Transverse colon (tissue), 4 donors: Measurements from ENCODE around the gene GOPC. TPM values are rescaled to one million over a fixed set of nuclear protein-coding genes. Genes with fewer than 3 reads are reported as not detected.

ENCODE experiments used
- DNase-seq: peaks from one replicate; pipeline ENCODE4 v3.0.0-alpha.2; 2019
- H3K27ac ChIP-seq, 4 donors: fragments of 200-600 bp; sonication (generic); 2 replicates each; pipeline ENCODE4 v1.5.1; 2016 to 2018; ENCODE audit warnings: inconsistent platforms in 4 of 4
- H3K27me3 ChIP-seq: fragments of 200-600 bp; sonication (generic); 2 replicates; pipeline ENCODE4 v1.5.1; 2017; ENCODE audit warnings: inconsistent platforms
- H3K36me3 ChIP-seq, 4 donors: fragments of 200-600 bp; sonication (generic); 2 replicates each; pipeline ENCODE4 v1.5.1; 2017 to 2019; ENCODE audit warnings: inconsistent platforms in 4 of 4
- H3K4me1 ChIP-seq, 4 donors: fragments of 200-600 bp; sonication (generic); 2 replicates each; pipeline ENCODE4 v1.5.1; 2017 to 2020; ENCODE audit warnings: inconsistent platforms in 4 of 4
- H3K4me3 ChIP-seq, 4 donors: fragments of 200-600 bp; sonication (generic); 1 replicate in 1 of 4; 2 replicates in 3 of 4; pipeline versions ENCODE4 v1.5.1 to v1.6.1; 2017 to 2019; ENCODE audit warnings: inconsistent platforms in 4 of 4
- H3K9me3 ChIP-seq, 2 donors: fragments of 200-600 bp; sonication (generic); 2 replicates each; pipeline ENCODE4 v1.5.1; 2017 to 2019; ENCODE audit warnings: inconsistent platforms in 2 of 2
- EP300 ChIP-seq: sonication (generic); formaldehyde crosslinking; IDR thresholded peaks from one replicate; pipeline ENCODE4 v1.6.1; 2017; ENCODE audit warnings: antibody characterized with exemption, low read depth
- POLR2A ChIP-seq: fragments of 450-650 bp; IDR thresholded peaks from one replicate; pipeline ENCODE4 v1.6.1; 2016; ENCODE audit warnings: antibody characterized with exemption, mild to moderate bottlenecking, moderate library complexity
- POLR2AphosphoS5 ChIP-seq, 3 donors: sonication (generic); formaldehyde crosslinking; IDR thresholded peaks; one replicate each; pipeline ENCODE4 v1.6.1; 2016; ENCODE audit warnings: antibody characterized with exemption in 3 of 3
- WGBS, 2 donors: methylation state at CpG; one replicate each; pipeline ENCODE4 v1.1.5; 2018; ENCODE audit warnings: low coverage in 1 of 2; 5-methylcytosine and 5-hydroxymethylcytosine counted together
- in situ Hi-C, 4 donors: fragments of 200-750 bp; cut with MboI; loops; one replicate each; pipeline versions ENCODE4 v1.15.0 to v1.15.1; 2017; ENCODE audit warnings: low sequenced_read_pairs in 3 of 4, low pct_ligation_motif_present in 1 of 4, low pct_unique_long_range_greater_than_20kb in 1 of 4
- intact Hi-C: fragments of 100-400 bp; cut with DNase I; formaldehyde crosslinking; loops from one replicate; pipeline ENCODE4 v1.15.1; 2023; ENCODE audit warnings: low total_unique reads
- total RNA-seq, 4 donors: library from RNA; depleted of rRNA; stranded (reverse); fragments of >200 nt; gene quantifications; one replicate each; pipeline ENCODE4 v1.1.0, GENCODE V29; 2016
- TF ChIP-seq, protein P1 (sequence below), 5 experiments: fragments of 200-600 bp in 3 of 5; fragments of 450-650 bp in 2 of 5; sonication (generic) in 3 of 5; IDR thresholded peaks; 1 replicate in 2 of 5; 2 replicates in 3 of 5; pipeline ENCODE4 v1.5.1; 2016 to 2017; ENCODE audit warnings: antibody characterized with exemption in 5 of 5, inconsistent platforms in 3 of 5, mild to moderate bottlenecking in 2 of 5, moderate library complexity in 1 of 5

The GOPC gene
- total RNA-seq, 4 donors from 2014 or later, result 18.3 to 39.9 (median 29.5) TPM

DNA sequence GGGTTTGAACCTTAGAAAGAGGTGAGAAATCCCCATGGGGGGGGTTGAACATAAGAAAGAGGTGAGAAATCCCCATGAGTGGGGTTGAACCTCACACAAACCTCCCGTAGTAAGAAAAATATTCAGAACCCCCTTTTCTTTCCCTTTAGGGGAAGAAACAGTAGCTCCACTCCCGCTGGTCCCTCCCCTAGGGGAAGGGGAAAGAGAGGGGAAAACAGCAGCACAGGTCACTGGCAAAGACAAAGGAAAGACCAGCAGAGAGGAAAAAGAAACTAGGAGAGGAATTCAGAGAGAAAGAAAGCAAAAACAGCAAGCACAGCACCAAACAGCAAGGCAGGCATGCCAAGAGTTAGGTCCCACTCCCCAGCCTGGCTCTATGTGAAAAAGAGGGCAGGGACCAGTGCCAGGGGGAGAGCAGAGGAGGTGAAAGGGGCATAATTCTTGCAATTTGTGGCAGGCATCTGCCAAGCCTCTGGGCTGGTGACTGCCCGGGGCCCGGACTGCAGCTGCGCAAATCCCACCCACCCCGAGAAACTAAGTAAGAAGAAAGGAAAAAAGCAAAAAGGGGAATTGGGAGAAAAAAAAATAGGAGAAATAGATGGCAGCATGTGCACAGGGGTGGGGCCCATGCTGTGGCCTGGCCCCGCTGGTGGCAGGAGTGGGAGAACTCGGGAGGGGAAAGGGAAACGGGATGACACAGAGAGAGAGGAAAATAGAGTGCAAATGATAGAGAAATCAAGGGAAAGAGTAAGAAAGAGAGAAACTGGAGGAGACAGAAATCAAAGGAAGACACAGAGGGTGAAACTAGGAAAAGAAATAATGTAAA is 15.1 kb upstream of the GOPC start:
- in situ Hi-C loops, result no loop called here
- intact Hi-C loops, result no loop called here
- DNase-seq, result no peak
- Histone ChIP-seq H3K36me3 (no peaks in the 10 kb centered on the region), H3K4me1 (no peaks in the 10 kb centered on the region), H3K4me3 (no peak overlapping the region), H3K27ac (no peak overlapping the region), H3K27me3 (no peaks in the 10 kb centered on the region), H3K9me3 (no peaks in the 10 kb centered on the region)
- WGBS, 2 donors, result 78 to 83% methylated on average over 5 to 9 of the region's 9 CpGs
- TF ChIP-seq, protein P1, sequence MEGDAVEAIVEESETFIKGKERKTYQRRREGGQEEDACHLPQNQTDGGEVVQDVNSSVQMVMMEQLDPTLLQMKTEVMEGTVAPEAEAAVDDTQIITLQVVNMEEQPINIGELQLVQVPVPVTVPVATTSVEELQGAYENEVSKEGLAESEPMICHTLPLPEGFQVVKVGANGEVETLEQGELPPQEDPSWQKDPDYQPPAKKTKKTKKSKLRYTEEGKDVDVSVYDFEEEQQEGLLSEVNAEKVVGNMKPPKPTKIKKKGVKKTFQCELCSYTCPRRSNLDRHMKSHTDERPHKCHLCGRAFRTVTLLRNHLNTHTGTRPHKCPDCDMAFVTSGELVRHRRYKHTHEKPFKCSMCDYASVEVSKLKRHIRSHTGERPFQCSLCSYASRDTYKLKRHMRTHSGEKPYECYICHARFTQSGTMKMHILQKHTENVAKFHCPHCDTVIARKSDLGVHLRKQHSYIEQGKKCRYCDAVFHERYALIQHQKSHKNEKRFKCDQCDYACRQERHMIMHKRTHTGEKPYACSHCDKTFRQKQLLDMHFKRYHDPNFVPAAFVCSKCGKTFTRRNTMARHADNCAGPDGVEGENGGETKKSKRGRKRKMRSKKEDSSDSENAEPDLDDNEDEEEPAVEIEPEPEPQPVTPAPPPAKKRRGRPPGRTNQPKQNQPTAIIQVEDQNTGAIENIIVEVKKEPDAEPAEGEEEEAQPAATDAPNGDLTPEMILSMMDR (IDR thresholded peaks at IDR 0.05), result no peak
- TF ChIP-seq POLR2A, result no peak
- TF ChIP-seq POLR2AphosphoS5 (IDR thresholded peaks at IDR 0.05), result no peak
- TF ChIP-seq EP300, result no peak

DNA sequence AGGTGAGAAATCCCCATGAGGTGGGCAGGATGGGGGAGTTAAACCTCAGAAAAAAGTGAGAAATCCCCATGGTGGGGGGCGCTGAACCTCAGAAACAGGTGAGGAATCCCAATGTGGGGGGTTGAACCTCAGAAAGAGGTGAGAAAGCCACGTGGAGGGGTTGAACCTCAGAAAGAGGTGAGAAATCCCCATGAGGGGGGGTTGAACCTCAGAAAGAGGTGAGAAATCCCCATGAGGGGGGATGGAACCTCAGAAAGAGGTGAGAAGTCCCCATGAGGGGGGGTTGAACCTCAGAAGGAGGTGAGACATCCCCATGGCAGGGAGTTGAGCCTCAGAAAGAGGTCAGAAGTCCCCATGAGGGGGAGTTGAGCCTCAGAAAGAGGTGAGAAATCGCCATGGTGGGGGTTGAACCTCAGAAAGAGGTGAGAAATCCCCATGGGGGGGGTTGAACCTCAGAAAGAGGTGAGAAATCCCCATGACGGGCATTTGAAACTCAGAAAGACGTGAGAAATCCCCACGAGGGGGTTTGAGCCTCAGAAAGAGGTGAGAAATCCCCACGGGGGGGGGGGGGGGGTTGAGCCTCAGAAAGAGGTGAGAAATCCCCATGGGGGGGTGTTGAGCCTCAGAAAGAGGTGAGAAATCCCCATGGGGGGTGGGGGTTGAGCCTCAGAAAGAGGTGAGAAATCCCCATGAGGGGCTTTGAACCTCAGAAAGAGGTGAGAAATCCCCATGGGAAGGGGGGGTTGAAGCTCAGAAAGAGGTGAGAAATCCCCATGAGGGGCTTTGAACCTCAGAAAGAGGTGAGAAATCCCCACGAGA is 14.3 kb upstream of the GOPC start:
- in situ Hi-C loops (no loop called here), intact Hi-C loops (no loop called here)
- Histone ChIP-seq H3K4me3 (no peak overlapping the region), H3K27me3 (no peaks in the 10 kb centered on the region), H3K27ac (no peak overlapping the region), H3K4me1 (no peaks in the 10 kb centered on the region), H3K9me3 (no peaks in the 10 kb centered on the region), H3K36me3 (no peaks in the 10 kb centered on the region)
- 73 to 79% methylated on average over 3 to 8 of the region's 8 CpGs for WGBS, 2 donors
- no peak for TF ChIP-seq POLR2AphosphoS5 (IDR thresholded peaks at IDR 0.05)
- TF ChIP-seq POLR2A, result no peak
- TF ChIP-seq EP300, result no peak
- TF ChIP-seq, protein P1 (IDR thresholded peaks at IDR 0.05), result no peak
- no peak for DNase-seq

DNA sequence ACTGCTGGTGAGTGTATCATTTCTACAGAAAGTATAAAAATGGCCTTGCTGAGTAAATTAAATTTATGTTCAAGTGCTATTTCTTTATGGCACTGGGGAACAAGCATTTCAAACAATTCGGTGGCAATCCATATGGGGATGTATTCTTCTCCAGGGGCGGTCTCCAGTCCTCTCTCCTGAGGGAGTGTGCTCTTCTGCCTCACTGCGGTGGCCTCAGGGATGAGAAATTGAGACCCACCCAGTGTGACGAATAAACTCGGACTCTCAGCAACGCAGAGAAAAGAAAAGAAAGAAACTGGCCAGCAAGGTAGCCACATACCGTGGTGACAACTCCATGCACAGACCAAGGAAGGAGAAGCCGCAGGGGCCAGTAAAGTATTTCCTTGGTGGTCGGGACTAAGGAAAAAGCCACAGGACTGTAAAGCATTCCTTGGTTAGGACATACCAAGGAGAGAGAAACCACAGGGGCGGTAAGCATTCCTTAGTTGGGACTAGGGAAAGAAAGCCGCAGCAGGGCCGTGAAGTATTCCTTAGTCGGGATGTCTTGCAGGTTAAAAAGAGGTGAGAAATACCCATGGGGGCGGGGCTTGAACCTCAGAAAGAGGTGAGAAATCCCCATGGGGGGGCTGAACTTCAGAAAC is 13.6 kb upstream of the GOPC start:
- intact Hi-C loops, result no loop called here
- H3K27me3 ChIP-seq, result no peaks in the 10 kb centered on the region
- no peaks in the 10 kb centered on the region for H3K36me3 ChIP-seq
- in situ Hi-C loops, result no loop called here
- H3K4me3 ChIP-seq, result no peak overlapping the region
- no peaks in the 10 kb centered on the region for H3K4me1 ChIP-seq
- H3K27ac ChIP-seq, result no peak overlapping the region
- TF ChIP-seq EP300 (no peak), POLR2AphosphoS5 (IDR thresholded peaks at IDR 0.05) (no peak), POLR2A (no peak)
- TF ChIP-seq, protein P1 (IDR thresholded peaks at IDR 0.05), result no peak
- H3K9me3 ChIP-seq, result no peaks in the 10 kb centered on the region
- WGBS, 2 donors, result 90 to 95% methylated on average over 13 to 14 of the region's 14 CpGs
- DNase-seq, result no peak
